HG03457 (cell line): ENCODE data around the gene TNS3.
"Not testable (repeated sequence)": the region's sequence is repeated elsewhere in the genome, so short reads cannot be mapped to it uniquely, and the experiment has no call there.

ENCODE experiments used
- ATAC-seq: cut with Tn5 transposase; IDR thresholded peaks from one replicate; pipeline ENCODE4 v1.9.1; 2021; ENCODE audit warnings: moderate number of reproducible peaks; ENCODE audit not compliant: unreplicated experiment

Gene TNS3

DNA sequence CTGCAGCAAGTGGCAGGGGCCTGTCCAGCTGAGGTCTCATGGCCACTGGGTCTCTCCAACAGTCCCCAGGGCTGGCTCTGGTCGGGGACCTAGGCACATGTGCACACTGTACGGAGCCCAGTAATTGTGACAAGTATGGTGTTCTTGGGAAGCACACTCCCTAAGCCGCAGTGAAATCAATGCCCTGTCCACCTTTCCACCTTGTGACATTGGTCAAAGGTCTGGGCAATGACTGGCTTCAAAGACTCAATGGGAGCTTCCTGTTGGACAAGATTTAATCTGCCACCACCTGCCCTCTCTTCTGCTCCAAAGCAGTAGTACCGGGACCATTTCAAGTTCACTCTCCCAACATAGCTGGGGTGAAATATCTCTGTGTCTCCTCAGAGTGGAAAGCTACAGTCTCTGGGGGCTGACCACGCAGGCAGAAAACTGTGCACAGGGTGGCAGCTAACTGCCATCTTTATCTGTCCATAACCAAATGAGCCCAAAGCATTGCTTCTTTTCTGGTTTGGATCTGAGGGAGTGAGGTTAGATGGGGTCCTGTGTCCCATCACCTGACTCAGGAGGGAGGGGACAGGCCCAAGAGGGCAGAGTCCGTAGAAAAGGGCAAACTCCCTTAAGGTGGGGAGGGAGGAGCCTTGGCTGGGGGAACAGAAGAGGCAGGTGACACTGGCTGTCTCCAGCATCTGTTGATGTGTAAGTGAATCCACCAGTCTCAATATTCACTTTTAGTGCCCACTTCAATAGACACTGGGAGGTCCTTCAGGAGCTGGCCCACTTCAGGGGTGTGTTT lies 307.7 kb downstream of the TNS3 start:
- no peak for ATAC-seq

DNA sequence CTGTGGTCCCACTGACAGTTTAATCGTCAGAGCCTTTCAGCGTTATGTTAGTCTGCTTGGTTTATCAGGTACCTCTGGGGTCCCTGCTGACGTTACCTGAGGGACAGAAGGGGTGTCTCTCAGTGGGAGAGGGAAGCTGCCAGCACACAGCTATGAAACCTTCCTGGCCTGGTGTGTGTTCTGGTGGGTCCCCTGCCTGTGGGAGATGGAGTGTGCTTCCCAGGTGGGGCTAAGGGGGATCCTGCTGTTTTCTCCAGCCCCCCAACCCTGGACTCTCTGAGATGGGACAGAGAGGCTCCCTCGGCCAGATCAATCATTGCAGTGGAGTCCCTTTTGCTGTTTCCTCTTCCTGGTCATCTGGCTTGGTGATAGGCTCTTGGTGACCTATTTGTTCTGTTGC lies 308.8 kb downstream of the TNS3 start:
- no peak for ATAC-seq

DNA sequence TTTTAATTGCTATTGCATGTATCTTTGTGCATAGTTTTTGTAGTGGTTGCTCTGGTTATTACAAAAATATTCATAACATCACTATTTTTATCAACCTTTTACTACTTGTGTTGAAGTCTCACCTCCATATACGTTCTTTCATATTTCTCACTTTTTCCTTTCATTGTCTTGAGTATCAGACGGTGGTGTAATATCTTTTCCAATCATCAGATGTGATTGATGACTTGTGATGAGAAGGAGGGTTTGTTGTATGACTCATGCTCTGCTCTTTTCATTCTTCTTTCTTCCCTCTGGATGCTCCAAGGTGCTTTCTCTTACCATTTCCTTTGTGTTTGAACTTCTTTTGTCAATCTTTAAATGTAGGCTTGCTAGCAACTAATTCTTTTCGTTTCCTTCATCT lies 310.2 kb downstream of the TNS3 start:
- no peak for ATAC-seq

DNA sequence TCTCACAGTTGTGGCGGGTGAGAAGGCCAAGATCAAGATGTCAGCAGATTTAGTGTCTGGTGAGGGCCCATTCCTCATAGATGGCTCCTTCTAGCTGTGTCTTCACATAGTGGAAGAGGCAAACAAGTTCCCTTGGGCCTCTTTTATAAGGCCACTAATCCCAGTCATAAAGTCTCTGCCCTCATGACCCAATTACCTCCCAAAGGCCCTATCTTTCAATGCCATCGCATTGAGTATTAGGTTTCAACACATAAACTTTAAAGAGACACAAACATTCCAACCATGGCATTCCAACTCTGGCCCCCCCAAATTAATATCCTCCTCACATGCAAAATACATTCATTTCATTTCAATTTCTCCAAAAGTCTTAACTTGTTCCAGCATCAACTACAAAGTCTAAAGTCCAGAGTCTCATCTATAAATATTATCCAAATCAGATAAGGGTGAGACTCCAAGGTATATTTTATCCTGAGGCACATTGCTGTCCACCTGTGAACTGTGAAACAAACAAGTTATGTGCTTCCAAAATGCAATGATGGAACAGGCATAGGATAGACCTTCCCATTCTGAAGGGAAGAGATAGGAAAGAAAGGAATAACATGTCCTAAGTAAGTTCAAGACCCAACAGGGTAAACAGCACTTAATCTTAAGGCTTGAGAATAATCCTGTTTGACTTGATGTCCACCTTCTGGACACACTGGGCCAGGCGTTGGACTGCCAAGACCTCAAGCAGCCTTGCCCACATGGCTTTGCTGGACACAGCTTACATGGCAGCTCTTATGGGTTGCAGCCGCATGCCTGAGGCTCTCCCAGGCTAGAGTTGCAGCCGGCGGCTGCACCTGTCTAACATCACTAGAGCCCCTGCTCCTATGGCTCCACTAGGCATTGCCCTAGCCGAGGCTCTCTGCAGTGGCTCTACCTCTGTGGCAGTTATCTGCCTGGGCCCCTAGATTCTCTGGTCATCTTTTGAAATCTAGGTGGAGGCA lies 312.8 kb downstream of the TNS3 start:
- no peak for ATAC-seq

DNA sequence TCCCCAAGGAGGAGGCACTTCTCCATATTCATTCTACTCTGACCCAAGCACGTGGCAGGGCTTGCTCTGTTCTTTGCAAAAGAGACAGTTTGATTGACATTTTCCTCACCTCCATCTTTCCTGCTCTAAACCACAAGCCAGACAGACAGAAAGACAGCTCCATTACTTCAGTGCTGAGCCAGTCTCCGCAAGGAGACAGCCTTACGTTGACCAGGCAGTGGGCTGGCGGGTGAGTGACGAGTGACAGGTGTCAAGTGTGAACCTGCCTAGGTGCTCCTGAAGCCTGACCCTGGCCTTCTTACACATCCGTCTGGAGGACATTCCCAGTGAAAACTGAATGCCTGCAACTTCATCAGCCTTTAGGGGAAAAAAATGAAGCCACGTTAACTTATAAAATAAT lies 314.6 kb downstream of the TNS3 start:
- no peak for ATAC-seq

DNA sequence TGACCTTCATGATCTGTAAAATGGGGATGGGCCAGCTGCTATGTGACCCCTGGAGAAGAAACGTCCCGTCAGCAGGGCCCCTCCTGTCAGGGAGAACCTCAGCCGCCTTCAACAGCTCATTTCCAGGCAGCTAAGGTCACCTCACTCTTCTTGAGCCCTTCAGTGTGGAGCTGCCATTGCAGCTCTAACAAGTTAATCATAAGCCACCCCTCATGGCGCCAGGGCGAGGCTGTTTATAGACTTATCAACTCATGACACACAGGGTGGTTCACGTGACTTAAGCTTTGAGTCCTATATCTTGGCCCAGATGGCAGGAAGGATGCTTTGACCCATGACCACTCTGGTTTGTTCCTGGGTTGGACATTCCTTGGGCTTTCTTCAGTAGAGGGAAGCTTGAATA lies 315.1 kb downstream of the TNS3 start:
- ATAC-seq: no peak

DNA sequence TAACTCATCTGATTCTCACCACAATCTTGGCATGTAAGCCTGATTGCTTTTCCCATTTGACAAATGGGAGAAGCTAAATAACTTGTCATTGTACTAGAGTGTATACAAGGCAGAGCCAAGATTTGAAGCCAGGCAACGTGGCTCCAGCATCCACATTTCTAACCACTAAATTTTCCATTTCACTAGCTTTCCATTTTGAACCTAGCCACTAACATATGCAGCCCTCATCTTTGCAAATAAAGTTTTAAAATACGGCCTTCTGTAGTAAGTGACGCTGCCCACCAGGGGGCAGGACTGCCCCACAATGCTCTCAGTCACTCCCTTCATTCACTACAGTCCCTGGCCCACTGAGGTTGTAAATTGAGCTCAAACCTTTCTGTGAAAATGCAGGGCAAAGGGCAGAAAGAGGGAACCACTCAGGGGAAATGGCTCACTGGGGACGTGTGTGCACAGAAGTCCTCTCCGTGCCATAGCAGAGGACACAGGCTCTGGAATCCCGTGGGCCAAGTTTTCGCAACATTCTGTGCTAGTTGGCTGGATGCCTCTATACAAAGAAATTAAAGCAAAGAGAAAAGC lies 315.7 kb downstream of the TNS3 start:
- peak; percentile 58 for ATAC-seq

DNA sequence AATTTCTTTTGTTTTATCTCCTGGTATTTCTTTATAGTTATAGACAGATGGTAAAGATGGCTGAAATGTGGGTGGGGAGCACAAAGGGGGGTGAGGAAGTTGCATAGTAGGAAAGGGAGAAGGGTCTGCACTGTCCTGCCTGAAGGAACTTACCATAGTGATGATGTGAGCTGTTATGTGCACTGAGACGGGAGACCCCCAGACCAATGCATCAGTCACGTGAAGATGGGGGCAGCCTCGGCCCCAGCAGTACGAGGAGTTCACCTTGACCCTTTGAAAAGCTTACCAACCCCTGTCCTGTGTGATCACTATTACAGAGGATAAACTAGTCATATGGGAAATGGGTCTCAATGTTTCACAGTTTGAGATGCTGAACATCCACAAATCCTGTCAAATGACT lies 316.3 kb downstream of the TNS3 start:
- no peak for ATAC-seq

DNA sequence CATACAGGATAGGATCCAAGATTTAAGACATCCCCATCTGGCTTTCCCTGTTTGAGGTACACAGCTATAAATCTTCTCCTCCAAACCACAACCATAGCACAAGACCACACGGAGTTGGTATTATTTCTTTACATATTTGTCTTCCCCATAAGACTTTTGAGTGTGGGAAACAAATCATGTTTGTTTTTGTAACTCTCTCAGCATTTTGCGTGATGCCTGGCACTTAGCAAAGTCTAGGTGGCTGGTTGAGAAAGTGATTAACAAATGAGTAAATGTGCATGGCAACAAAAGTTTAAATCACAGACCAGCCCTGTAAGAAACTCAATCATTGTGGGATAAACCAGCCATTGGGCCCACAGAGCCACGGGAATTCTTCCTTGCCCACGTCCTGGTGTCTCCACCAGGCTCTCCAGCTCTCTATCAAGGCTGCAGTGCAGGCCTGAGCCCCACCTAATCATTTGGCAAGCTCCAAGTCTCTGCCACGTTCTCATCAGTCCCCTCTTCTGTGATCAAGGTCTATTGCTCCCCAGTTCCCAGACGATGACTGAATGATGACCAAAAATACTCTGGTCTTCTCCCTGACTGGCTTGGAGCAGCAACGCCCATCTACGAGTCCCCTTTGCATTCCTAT lies 317.8 kb downstream of the TNS3 start:
- ATAC-seq: no peak

DNA sequence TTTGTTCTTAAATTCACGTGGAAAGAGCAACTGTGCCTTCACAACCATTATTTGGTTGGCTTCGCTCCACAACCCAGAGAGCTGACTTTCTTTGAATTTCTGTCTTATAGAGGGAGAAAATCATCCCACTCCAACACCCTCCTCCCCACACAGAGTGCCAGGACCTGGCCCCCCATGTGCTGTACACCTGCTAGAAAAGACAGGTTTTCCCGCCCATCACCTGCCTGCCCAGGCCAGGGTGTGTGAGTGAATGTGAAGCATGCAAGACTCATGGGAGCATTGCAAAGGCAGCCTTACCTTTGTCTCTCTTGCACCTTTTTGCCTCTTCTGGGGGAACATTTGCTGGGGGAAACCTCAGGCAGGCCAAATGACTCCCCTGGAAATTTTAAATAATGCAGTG lies 319.0 kb downstream of the TNS3 start:
- ATAC-seq: no peak

DNA sequence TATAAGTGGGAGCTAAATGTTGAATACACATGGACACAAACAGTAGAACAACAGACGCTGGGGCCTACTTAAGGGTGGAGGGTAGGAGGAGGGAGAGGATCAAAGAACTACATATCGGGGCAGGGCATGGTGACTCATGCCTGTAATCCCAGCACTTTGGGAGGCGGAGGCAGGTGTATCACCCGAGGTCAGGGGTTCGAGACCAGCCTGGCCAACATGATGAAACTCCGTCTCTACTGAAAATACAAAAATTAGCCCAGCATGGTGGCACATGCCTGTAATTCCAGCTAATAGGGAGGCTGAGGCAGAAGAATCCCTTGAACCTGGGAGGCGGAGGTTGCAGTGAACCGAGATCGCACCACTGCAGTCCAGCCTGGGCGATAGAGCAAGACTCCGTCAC lies 319.8 kb downstream of the TNS3 start:
- not testable (repeated sequence) for ATAC-seq

DNA sequence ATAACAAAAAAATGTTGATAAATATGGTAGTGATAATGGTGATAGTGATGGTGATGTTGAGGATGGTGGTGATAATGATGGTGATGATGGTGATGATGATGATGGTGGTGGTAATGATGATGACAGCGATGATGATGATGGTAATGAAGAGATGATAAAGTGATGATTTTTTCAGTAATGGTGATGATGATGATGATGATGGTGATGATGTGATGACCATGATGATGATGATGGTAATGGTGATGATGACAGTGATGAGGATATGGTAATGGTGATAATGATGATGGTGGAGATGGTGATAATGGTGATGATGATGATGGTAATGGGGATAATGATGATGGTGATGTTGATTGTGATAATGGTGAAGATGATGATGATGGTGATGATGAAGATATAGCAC lies 321.6 kb downstream of the TNS3 start:
- ATAC-seq: no peak

DNA sequence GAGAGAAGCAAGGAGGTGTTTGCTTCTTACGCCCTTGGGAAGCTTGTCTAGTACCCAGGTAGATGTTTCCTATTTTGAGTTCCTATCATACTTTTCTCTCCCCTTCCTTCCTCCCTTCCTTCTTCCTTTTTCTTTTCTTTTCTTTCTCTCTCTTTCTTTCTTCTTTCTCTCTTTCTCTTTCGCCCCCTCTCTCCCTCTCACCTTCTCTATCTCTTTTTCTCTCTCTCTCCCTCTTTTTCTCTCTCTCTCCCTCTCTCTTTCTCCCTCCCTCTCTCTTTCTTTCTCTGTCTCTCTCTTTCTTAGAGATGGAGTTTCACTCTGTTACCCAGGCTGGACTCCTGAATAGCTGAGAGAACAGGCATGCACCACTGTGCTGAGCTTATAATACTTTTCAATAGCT lies 322.2 kb downstream of the TNS3 start:
- no peak for ATAC-seq

DNA sequence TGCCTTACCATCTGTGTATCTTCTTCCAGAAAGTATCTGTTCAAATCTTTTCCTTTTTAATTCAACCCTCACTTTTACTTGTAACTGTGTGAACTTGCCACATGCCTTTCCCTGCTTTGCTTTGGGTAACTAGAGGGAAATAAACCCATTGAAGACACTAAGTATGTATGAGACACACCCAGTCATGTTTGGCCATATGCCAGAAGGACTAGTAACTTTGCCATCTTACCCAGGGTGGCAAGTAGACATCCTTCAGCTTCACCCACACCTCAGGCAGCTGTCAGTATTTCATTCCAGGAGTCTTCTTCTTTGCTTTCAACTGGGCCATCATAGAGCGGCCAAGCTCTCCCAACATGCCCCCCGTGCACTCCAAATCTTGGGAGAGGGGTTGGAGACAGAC lies 323.1 kb downstream of the TNS3 start:
- ATAC-seq: no peak

DNA sequence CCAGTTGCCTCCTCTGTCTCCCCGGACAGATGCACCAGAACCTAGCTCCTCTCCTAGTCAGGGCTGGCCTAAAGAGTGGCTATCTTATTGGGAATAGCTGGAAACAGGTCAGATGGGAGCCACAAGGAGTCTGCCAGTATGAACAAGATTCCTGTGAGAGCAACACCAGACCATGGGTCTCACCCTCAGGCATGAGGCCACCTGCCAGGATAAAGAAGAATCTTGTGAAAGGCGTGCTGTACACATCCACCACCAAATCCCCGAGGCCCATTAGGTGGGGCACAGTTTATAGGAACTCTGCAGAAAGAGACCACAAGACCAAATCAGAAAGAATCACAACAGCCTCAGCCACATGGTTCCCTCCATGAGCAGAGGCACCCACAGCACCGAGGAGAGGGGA lies 325.9 kb downstream of the TNS3 start:
- no peak for ATAC-seq

DNA sequence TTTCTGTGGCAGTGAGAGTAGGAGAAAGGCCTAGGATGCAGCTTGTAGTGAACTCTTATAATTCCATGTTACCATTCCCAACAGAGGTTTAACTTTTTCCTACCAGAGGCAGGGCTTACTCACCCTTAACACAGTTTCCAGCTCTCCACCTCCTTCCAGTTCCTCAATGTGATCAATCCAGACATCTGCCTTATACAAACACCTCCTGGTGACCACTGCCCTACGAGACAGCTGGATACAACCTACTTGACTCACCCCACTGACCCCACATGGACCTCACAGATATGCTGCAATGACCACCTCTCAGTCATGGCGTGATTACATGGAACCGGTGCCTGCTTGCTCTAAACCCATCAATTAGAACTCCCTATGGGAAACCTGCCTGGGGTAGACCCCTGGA lies 326.5 kb downstream of the TNS3 start:
- no peak for ATAC-seq

DNA sequence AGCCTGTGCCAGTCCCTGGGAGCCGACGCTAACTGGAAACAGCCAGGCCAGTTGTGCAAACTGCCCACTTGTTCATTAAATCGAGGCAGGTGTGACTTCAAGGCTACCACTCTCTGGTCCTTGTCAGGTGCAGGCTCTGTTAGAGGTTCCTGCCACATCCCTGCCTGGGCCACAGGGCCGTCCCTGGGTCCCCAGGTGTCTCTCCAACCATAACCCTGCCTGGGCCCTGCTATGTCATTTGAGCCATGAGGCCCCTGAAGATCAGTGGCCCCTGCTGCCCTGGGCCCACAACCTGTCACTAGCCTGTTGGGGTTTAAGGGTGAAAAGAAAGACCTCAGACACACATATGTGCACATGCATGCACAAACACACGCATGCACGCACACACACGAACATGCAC lies 326.9 kb downstream of the TNS3 start:
- ATAC-seq: no peak

DNA sequence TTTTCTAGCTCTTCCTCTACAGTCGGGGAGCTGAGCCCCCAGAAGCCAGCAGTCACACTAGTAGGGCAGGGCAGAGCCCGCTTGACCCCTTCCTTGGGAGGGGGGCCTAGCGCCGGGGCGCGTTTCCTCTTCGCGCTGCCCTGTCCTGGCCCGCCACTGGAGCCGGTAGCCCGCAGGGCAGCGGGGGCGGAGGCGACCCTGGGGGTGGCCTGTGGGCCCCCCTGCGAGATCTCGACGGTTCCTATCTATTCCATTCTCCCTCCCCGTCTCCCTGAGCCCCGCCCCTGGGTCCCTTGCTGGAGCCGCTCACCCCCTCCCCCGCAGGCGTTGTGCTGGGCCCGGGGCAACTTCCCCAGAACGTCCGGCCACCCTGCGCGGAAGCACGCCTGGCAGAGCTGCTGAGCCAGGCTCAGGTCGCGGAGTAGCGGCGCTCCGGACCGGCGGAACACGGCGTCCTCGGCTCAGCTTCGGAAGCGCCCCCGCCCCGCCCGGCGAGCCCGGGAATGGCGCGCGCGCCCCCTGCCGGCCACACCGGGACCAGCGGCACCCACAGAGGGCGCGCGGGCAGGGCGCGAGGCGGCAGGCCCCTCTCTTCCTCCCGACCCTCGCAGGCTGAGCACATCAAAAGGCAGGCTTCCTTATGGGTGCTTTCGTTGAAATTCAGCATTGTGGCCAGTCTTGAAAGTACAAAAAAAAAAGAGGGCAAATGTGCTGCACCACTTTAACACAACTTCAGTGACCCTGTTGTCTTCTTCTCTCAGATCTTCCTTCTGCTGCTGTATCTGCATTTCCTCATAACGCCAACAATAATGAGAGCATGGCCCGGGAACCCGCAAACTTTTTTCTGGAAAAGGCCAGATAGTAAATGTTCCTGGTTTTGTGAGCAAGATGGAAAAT lies 327.6 kb downstream of the TNS3 start:
- peak; percentile 66 for ATAC-seq

DNA sequence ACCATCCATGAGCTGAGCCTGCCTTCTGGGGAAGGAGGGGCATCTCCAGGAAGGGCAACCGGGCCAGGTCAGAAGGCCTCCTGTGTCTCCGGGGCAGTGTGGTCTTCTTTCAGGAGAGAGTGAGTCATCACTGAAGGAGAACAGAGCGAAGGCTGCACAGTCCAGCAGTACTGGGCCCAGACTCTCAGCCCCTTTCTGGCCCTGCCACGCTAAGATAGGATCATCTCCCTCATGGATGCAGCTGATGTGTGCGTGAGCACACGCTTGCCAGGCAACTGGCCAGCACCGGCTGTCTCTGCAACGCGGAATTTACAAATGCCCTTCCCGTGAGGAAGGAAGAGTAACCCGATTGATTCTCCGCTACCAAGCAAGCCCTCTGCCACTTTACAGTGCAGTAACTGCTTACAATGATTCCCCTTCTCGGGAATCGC lies 328.2 kb downstream of the TNS3 start:
- peak; percentile 31 for ATAC-seq

DNA sequence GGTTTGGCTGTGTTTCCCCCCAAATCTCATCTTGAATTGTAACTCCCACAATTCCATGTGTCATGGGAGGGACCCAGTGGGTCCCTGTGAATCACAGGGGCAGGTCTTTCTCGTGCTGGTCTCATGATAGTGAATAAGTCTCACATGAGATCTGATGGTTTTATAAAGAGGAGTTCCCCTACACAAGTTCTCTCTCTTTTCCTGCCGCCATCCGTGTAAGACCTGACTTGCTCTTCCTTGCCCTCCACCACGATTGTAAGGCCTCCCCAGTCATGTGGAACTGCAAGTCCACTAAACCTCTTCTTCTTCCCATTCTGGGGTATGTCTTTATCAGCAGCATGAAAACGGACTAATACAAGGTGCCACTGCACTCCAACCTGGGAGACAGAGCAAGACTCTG lies 329.2 kb downstream of the TNS3 start:
- no peak for ATAC-seq
